Skeletal muscle tissue (tissue), 4 donors: ENCODE results near the gene FAM228B. TPM values are rescaled to one million over a fixed set of nuclear protein-coding genes. Genes with fewer than 3 reads are reported as not detected.
"Not testable (repeated sequence)": the region's sequence is repeated elsewhere in the genome, so short reads cannot be mapped to it uniquely, and the experiment has no call there.

ENCODE experiments used
- H3K27ac ChIP-seq: one replicate; pipeline ENCODE4 v1.7.0; 2013; ENCODE audit warnings: mild to moderate bottlenecking, low read depth, low read length, inconsistent platforms
- H3K27me3 ChIP-seq, 3 donors: one replicate each; pipeline ENCODE4 v1.7.0; 2013; ENCODE audit warnings: low read length in 3 of 3; ENCODE audit not compliant: control insufficient read depth in 3 of 3, insufficient read depth in 3 of 3
- H3K36me3 ChIP-seq, 3 donors: one replicate each; pipeline ENCODE4 v1.7.0; 2013; ENCODE audit warnings: low read length in 3 of 3; ENCODE audit not compliant: control insufficient read depth in 3 of 3, insufficient read depth in 3 of 3
- H3K4me1 ChIP-seq, 3 donors: one replicate each; pipeline ENCODE4 v1.7.0; 2013; ENCODE audit warnings: low read length in 3 of 3, mild to moderate bottlenecking in 3 of 3; ENCODE audit not compliant: control insufficient read depth in 3 of 3, insufficient read depth in 3 of 3
- H3K4me3 ChIP-seq, 3 donors: one replicate each; pipeline ENCODE4 v1.7.0; 2013; ENCODE audit warnings: low read length in 3 of 3
- H3K9ac ChIP-seq, 3 donors: one replicate each; pipeline ENCODE4 v1.7.0; 2013; ENCODE audit warnings: low read length in 3 of 3, mild to moderate bottlenecking in 3 of 3, moderate library complexity in 2 of 3, low read depth in 1 of 3
- H3K9me3 ChIP-seq, 3 donors: one replicate each; pipeline ENCODE4 v1.7.0; 2013; ENCODE audit warnings: low read length in 3 of 3; ENCODE audit not compliant: control insufficient read depth in 3 of 3
- total RNA-seq: library from RNA; depleted of rRNA; stranded (reverse); fragments of >200 nt; gene quantifications from one replicate; pipeline ENCODE4 v1.2.3, GENCODE V29; 2014
- donor health status: Osteomylitis.

The FAM228B gene
- total RNA-seq, 1 donor from 2014 or later = 47.0 TPM

- not testable (repeated sequence) for H3K36me3 ChIP-seq, H3K27me3 ChIP-seq, H3K27ac ChIP-seq, H3K9ac ChIP-seq, H3K4me1 ChIP-seq, H3K4me3 ChIP-seq, H3K9me3 ChIP-seq
Measured at GRCh38 chr2:24100732-24101131, 22.5 kb upstream of the FAM228B start.

DNA sequence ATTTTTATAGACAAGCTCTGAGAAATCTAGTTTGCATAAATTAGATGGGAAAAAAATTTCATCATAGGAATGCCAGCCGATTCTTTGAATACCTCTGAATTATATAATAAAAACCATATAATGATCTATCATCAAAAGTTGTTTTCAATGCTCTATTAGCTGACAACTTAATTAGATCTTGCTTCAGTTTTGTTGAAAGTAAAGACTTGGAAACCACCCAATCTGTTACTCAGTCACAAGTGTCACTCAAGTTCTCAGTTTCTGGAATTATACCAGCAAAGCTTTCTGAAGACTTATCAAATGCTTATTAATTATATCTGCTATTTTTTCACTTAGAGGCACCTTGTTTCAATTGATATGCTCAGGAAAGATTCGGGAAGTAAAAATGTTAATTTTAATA is 21.3 kb upstream of the FAM228B start:
- Histone ChIP-seq H3K4me1 (no peaks in the 10 kb centered on the region), H3K27me3 (no peaks in the 10 kb centered on the region), H3K36me3 (no peaks in the 10 kb centered on the region), H3K27ac (no peak overlapping the region), H3K4me3 (no peak overlapping the region), H3K9ac (no peak overlapping the region), H3K9me3 (no peaks in the 10 kb centered on the region)

- H3K9me3 ChIP-seq = no peaks in the 10 kb centered on the region
- H3K36me3 ChIP-seq = no peaks in the 10 kb centered on the region
- H3K4me3 ChIP-seq = no peak overlapping the region
- H3K27me3 ChIP-seq = no peaks in the 10 kb centered on the region
- no peak overlapping the region for H3K9ac ChIP-seq
- no peak overlapping the region for H3K27ac ChIP-seq
- no peaks in the 10 kb centered on the region for H3K4me1 ChIP-seq
Measured at GRCh38 chr2:24102677-24103076, 20.6 kb upstream of the FAM228B start.

GRCh38 chr2:24104110-24104650 is 19.1 kb upstream of the FAM228B start:
- Histone ChIP-seq H3K9me3 (no peaks in the 10 kb centered on the region), H3K36me3 (no peaks in the 10 kb centered on the region), H3K4me1 (no peaks in the 10 kb centered on the region), H3K9ac (no peak overlapping the region), H3K4me3 (no peak overlapping the region), H3K27me3 (no peaks in the 10 kb centered on the region), H3K27ac (no peak overlapping the region)

- H3K36me3 ChIP-seq = no peaks in the 10 kb centered on the region
- no peak overlapping the region for H3K4me3 ChIP-seq
- H3K27ac ChIP-seq = no peak overlapping the region
- no peaks in the 10 kb centered on the region for H3K27me3 ChIP-seq
- no peaks in the 10 kb centered on the region for H3K9me3 ChIP-seq
- no peak overlapping the region for H3K9ac ChIP-seq
- H3K4me1 ChIP-seq = no peaks in the 10 kb centered on the region
Measured at GRCh38 chr2:24104906-24105305, 18.4 kb upstream of the FAM228B start.

GRCh38 chr2:24105816-24106215 is 17.5 kb upstream of the FAM228B start:
- H3K36me3 ChIP-seq = no peaks in the 10 kb centered on the region
- no peak overlapping the region for H3K27ac ChIP-seq
- H3K9me3 ChIP-seq = no peaks in the 10 kb centered on the region
- H3K4me1 ChIP-seq = no peaks in the 10 kb centered on the region
- H3K27me3 ChIP-seq = no peaks in the 10 kb centered on the region
- no peak overlapping the region for H3K9ac ChIP-seq
- H3K4me3 ChIP-seq = no peak overlapping the region

GRCh38 chr2:24106786-24107185 is 16.5 kb upstream of the FAM228B start:
- Histone ChIP-seq H3K27me3 (no peaks in the 10 kb centered on the region), H3K36me3 (no peaks in the 10 kb centered on the region), H3K9ac (no peak overlapping the region), H3K27ac (no peak overlapping the region), H3K9me3 (no peaks in the 10 kb centered on the region), H3K4me3 (no peak overlapping the region), H3K4me1 (no peaks in the 10 kb centered on the region)

- H3K9me3 ChIP-seq = no peaks in the 10 kb centered on the region
- no peaks in the 10 kb centered on the region for H3K27me3 ChIP-seq
- no peaks in the 10 kb centered on the region for H3K36me3 ChIP-seq
- H3K4me3 ChIP-seq = no peak overlapping the region
- H3K4me1 ChIP-seq = no peaks in the 10 kb centered on the region
- H3K27ac ChIP-seq = no peak overlapping the region
- no peak overlapping the region for H3K9ac ChIP-seq
Measured at GRCh38 chr2:24107336-24107735, 15.9 kb upstream of the FAM228B start.

DNA sequence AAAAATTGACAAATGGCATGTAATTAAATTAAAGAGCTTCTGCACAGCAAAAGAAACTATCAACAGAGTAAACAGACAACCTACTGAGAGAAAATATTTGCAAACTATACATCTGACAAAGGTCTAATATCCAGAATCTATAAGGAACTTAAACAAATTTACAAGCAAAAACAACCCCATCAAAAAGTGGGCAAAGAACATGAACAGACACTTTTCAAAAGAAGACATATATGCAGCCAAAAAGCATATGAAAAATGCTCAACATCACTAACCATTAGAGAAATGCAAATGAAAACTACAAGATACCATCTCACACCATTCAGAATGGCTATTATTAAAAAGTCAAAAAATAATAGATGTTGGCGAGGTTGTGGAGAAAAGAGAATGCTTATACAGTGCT is 13.8 kb upstream of the FAM228B start:
- H3K36me3 ChIP-seq, H3K27ac ChIP-seq, H3K9me3 ChIP-seq, H3K27me3 ChIP-seq, H3K4me3 ChIP-seq, H3K9ac ChIP-seq, H3K4me1 ChIP-seq: not testable (repeated sequence)

GRCh38 chr2:24110660-24111303 is 12.5 kb upstream of the FAM228B start:
- H3K4me3 ChIP-seq = no peak overlapping the region
- no peak overlapping the region for H3K9ac ChIP-seq
- H3K36me3 ChIP-seq = peaks cover 3 to 7% (median 6%) of the 10 kb centered on the region in 3 donors
- no peak overlapping the region for H3K27ac ChIP-seq
- H3K4me1 ChIP-seq = no peaks in the 10 kb centered on the region
- H3K27me3 ChIP-seq = no peaks in the 10 kb centered on the region
- H3K9me3 ChIP-seq = peaks cover 0 to 5% (median 0%) of the 10 kb centered on the region in 3 donors
